Suppressor macrophage treated with lipopolysaccharide for 4 hours (primary cell): ENCODE measurements around the gene CLDN2.
"Not testable (repeated sequence)": the region's sequence is repeated elsewhere in the genome, so short reads cannot be mapped to it uniquely, and the experiment has no call there.

Experiments used
- DNase-seq: peaks from one replicate; pipeline ENCODE4 v3.0.0-alpha.2; 2020

The CLDN2 gene

DNA sequence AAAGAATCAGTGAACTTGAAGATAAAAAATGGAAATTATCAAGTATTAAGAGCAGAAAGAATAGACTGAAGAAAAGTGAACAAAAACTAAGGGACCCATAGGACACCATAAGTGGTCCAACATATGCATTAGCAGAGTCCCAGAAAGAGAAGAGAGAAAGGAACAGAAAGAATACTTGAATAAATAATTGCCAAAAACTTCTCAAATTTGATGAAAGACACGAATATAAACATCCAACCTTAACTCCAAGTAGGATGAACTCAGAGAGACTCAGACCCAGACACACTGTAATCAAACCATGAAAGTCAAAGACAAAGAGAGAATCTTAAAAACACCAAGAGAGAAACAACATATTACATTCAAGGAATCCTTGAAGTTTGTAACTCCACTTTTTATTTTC is 44.1 kb downstream of the CLDN2 start:
- DNase-seq, result no peak

DNA sequence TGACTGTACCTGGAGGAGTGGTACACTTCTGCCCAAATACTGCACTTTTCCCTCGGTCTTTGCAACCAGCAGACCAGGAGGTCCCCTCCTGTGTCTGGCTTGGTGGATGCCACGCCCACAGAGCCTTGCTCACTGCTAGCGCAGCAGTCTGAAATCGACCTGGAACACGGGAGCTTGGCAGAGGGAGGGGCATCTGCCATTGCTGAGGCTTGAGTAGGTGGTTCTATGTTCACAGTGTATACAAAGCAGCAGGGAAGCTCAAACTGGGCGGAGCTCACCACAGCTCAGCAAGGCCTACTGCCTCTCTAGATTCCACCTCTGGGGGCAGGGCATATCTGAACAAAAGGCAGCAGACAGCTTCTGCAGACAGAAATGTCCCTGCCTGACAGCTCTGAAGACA is 46.3 kb downstream of the CLDN2 start:
- DNase-seq, result not testable (repeated sequence)

DNA sequence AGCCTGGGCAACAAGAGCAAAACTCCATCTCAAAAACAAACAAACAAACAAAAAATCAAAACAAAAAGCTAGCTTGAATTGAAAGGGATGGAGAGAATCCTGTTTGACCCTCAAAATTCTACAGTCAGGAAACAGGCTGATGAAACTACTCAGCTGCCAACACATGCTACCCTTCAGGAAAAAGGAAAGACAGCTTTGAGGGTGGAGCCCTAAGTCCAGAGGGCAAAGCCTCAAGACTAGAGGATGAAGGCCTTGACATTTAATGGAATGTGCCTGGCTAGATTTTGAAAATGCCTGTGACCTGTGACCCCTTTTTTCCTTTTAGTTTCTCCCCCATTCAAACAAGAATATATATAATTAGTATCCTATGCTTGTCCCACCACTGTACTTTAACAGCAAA is 52.7 kb downstream of the CLDN2 start:
- no peak for DNase-seq

DNA sequence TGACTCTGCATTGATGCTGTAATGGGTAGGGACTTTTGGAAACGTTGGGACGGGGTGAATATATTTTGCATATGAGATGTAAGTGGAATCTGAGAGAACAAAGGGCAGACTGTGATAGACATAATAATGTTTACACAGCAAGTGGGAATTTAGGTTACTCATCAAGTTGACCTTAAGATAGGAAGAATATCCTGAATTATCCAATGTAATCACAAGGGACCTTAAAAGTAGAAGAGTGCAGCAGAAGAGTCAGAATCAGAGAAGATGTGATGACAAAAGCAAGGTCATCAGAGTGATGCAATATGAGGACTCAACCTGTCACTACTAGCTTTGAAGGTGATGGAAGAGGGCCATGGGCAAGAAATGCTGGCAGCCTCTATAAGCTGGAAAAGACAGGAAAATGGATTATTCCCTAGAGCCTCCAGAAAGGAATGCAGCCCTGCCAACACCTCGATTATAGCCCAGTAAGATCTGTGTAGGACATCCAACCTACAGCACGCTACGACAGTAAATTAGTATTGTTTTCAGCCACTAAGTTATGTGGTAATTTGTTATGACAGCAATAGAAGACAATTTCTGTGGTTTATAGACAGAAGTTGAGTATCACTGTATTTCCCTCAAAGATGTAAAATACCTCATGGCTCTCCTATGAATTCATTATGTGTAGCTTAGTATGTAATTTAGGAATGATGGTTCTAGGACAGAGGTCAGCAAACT is 53.4 kb downstream of the CLDN2 start:
- DNase-seq, result no peak

DNA sequence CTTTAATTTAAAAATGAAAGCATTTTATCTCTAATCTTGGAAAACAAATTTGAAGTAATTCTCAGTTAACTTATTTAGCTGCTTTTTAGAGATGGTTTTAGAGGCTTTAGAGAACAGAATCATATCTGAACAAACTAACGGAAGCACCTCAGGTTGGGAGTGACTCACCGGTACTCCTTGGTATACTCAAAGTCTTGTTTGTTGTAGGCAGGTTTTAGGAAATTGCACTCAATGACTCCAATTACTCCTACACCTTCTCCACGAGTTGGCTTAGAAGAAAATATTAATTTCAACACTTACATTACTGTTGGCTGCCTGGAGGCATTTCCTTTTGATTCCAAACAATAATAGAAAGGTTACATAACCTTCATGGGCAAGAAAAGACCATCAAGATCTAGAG is 56.2 kb downstream of the CLDN2 start:
- DNase-seq, result no peak
